H7 (cell line): ENCODE results near the gene NXNL2. TPM values are rescaled to one million over a fixed set of nuclear protein-coding genes. Genes with fewer than 3 reads are reported as not detected.

Source experiments
- DNase-seq: peaks from one replicate; pipeline ENCODE4 v3.0.0; 2012
- H3K27me3 ChIP-seq: 2 replicates; pipeline ENCODE4 v1.6.0; 2011; ENCODE audit warnings: mild to moderate bottlenecking, low read length; ENCODE audit not compliant: control insufficient read depth, insufficient read depth
- H3K36me3 ChIP-seq: replicated peaks from 2 replicates; pipeline ENCODE4 v1.5.1; 2011; ENCODE audit warnings: low read length; ENCODE audit not compliant: control insufficient read depth, insufficient read depth
- H3K4me3 ChIP-seq: 2 replicates; pipeline ENCODE4 v1.5.1; 2011; ENCODE audit warnings: low read depth, mild to moderate bottlenecking, control low read depth, low read length, moderate library complexity; ENCODE audit not compliant: insufficient read depth
- total RNA-seq: library from RNA; depleted of rRNA; stranded (reverse); fragments of >200 nt; shearing (Covaris generic); gene quantifications from 2 replicates; pipeline ENCODE4 v1.2.3, GENCODE V29; 2014

Gene NXNL2
- total RNA-seq, 1 experiment from 2014 or later: 1.8 TPM

GRCh38 chr9:88523056-88523455, 11.9 kb upstream of the NXNL2 start:
- Histone ChIP-seq H3K27me3 (no peaks in the 10 kb centered on the region), H3K4me3 (no peak overlapping the region), H3K36me3 (no peaks in the 10 kb centered on the region)
- peak; percentile 6 for DNase-seq

GRCh38 chr9:88524911-88525310, 10.1 kb upstream of the NXNL2 start:
- DNase-seq: no peak
- Histone ChIP-seq H3K27me3 (no peaks in the 10 kb centered on the region), H3K4me3 (no peak overlapping the region), H3K36me3 (no peaks in the 10 kb centered on the region)

DNA sequence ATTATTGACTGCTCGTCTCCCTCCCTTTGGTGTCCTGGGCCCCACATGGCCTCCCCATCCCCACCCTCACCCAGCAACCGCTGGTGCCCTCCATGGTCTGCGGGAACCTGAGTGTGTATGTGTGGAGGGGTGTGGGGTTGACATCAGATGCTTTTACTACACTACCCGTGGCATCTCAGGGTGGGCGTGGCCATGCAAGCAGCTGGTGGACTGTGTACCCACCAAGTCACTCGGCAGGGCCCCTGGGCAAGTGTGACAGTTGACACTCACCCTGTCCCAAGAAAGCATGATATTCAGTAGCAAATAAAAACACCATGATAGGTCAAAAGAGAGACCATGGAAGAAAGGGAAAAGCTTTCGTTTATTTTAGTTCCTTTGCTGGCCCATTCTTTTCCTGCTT, 7.4 kb upstream of the NXNL2 start:
- Histone ChIP-seq H3K36me3 (no peaks in the 10 kb centered on the region), H3K27me3 (no peaks in the 10 kb centered on the region), H3K4me3 (no peak overlapping the region)
- no peak for DNase-seq

GRCh38 chr9:88528080-88528790, 6.7 kb upstream of the NXNL2 start:
- no peak for DNase-seq
- no peaks in the 10 kb centered on the region for H3K27me3 ChIP-seq
- no peaks in the 10 kb centered on the region for H3K36me3 ChIP-seq
- no peak overlapping the region for H3K4me3 ChIP-seq

DNA sequence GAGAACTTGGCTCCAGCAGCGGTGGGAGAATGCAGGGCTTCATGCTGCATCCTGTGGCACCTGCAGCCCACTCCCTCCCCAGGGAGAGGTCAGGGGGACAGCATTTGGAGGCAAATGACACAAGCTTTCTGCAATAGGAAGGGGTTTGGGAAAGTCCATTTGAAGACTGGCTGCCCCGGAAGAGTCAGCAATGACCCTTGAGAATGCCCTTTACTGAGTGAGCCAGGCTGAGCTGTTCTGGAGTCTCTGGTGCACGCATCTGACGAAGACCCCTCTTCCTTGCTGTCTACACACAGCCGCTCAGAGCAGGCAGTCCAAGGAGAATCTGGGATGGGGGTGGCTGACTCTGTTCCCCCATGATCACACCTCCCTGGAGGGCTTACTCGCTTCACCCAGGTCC, 5.5 kb upstream of the NXNL2 start:
- no peak for DNase-seq
- Histone ChIP-seq H3K27me3 (no peaks in the 10 kb centered on the region), H3K4me3 (no peak overlapping the region), H3K36me3 (no peaks in the 10 kb centered on the region)

GRCh38 chr9:88530051-88530450, 4.9 kb upstream of the NXNL2 start:
- Histone ChIP-seq H3K36me3 (no peaks in the 10 kb centered on the region), H3K27me3 (no peaks in the 10 kb centered on the region), H3K4me3 (no peak overlapping the region)
- DNase-seq: no peak

DNA sequence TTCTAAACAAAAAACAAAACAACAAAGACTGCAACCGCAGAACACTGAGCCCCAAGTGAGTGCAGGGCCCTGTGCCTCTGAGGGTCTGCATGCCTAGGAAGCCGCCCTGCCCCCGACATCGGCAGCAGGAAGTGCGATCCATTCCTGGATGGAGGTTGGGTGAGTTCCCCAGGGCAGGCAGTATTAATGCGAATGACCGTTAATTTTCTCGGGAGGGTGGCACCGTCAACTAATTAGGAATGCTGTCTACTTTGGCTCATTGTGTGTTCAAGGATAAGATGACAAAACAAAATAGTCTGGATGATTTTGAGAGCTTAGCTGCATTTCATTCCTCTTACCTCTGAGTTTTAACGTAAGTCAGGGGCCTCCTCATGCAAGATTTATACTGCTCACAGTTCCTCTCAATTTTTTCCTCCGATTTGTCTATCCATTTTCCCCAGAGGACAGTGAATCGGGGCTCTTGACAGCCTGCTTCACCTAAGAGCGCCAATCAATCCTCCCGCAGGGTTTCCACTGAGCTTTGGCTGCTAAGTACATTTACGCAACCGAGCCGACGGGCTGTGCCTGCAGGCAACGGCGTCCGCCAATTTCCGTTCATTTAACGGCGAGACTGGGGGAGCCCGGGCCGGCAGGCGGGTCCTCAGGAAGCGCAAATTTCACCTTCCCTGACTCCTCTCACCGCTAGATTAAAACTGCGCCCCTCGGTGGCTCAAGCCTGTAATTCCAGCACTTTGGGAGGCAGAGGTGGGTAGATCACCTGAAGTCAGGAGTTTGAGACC, 2.9 kb upstream of the NXNL2 start:
- DNase-seq: peak; percentile 88
- peak overlapping the region; percentile 30 for H3K4me3 ChIP-seq
- no peaks in the 10 kb centered on the region for H3K36me3 ChIP-seq
- peaks cover 14% of the 10 kb centered on the region for H3K27me3 ChIP-seq

DNA sequence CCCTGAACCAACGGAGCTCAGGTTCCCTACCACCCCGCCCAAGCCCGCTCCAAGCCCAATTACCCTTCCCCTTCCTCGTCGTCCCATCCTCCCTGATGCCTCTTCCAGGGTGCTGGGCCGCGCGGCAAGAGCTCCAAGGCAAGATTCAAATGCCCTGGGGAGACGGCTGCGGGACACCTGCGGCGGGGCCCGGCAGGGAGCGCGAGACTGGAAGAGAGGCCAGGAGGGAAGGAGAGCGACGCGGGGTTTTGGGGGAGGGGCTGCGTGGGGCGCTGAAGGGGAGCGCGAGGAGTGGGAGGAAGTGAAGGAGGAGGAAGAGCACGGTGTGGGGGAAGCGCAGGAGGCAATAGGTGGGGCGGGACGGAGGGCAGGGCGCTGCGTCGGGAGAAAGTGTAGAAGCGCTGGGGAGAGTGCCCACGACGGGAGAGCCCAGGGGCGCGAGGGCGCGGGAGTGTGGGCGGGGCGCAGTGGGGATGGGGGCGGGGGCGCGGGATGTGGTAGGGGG, 975 bp upstream of the NXNL2 start:
- peaks cover 14% of the 10 kb centered on the region for H3K27me3 ChIP-seq
- peak overlapping the region; percentile 64 for H3K4me3 ChIP-seq
- DNase-seq: peak; percentile 83
- no peaks in the 10 kb centered on the region for H3K36me3 ChIP-seq

- Histone ChIP-seq H3K27me3 (peaks cover 14% of the 10 kb centered on the region), H3K36me3 (no peaks in the 10 kb centered on the region), H3K4me3 (peak overlapping the region; percentile 72)
- DNase-seq: peak; percentile 79
These were observed 446 bp downstream of the NXNL2 start for GRCh38 chr9:88535226-88536022.

- Histone ChIP-seq H3K27me3 (peaks cover 14% of the 10 kb centered on the region), H3K4me3 (peak overlapping the region; percentile 72), H3K36me3 (no peaks in the 10 kb centered on the region)
- DNase-seq: no peak
These were observed 996 bp downstream of the NXNL2 start for GRCh38 chr9:88536023-88536324.

- H3K4me3 ChIP-seq: no peak overlapping the region
- peaks cover 14% of the 10 kb centered on the region for H3K27me3 ChIP-seq
- no peak for DNase-seq
- no peaks in the 10 kb centered on the region for H3K36me3 ChIP-seq
These were observed 2.2 kb downstream of the NXNL2 start for GRCh38 chr9:88536951-88537760.

GRCh38 chr9:88537761-88538091, 2.7 kb downstream of the NXNL2 start:
- DNase-seq: no peak
- peaks cover 14% of the 10 kb centered on the region for H3K27me3 ChIP-seq
- no peaks in the 10 kb centered on the region for H3K36me3 ChIP-seq
- H3K4me3 ChIP-seq: no peak overlapping the region

GRCh38 chr9:88538311-88539085, 3.5 kb downstream of the NXNL2 start:
- DNase-seq: no peak
- peaks cover 14% of the 10 kb centered on the region for H3K27me3 ChIP-seq
- no peak overlapping the region for H3K4me3 ChIP-seq
- no peaks in the 10 kb centered on the region for H3K36me3 ChIP-seq
